Measurements from ENCODE around the gene TMEM129.
"Not testable (repeated sequence)": the region's sequence is repeated elsewhere in the genome, so short reads cannot be mapped to it uniquely, and the experiment has no call there.

TMEM129 gene

DNA sequence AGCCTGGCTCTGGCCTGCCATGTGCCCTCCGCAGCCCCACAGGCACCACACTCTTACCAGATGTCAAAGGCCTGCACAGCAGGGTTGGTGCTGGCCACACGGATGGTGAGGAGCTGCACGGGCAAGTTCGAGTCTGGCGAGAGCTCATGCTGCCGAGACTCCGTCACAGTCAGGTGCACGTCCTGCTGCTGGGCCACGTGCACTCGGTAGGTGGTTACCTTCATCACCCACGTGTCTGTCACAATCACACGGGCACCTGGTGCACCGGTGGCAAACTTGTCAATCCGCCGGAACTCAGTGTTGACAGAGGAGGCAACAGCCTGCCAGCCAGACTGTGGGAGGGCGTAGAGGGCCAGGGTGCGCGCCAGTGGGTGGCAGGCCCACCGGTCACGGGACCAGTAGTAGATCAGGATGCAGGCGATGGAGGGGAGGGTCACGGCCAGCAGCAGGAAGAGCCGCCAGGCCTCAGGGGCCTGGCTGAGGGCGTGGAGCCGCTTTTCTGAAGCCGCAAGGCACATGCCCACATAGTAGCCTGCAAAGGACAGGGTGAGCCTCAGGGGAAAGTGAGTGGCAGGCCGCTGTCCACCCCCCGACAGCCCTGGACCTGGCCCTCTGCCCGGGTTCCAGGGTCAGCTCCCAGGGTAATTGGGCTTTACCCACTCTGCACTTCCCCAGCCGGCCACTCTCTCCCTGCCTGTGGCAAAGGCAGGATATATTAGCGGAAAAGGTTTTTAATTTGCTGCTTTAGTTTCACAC lies 2.9 kb downstream of the TMEM129 start:
- no peak for DNase-seq

DNA sequence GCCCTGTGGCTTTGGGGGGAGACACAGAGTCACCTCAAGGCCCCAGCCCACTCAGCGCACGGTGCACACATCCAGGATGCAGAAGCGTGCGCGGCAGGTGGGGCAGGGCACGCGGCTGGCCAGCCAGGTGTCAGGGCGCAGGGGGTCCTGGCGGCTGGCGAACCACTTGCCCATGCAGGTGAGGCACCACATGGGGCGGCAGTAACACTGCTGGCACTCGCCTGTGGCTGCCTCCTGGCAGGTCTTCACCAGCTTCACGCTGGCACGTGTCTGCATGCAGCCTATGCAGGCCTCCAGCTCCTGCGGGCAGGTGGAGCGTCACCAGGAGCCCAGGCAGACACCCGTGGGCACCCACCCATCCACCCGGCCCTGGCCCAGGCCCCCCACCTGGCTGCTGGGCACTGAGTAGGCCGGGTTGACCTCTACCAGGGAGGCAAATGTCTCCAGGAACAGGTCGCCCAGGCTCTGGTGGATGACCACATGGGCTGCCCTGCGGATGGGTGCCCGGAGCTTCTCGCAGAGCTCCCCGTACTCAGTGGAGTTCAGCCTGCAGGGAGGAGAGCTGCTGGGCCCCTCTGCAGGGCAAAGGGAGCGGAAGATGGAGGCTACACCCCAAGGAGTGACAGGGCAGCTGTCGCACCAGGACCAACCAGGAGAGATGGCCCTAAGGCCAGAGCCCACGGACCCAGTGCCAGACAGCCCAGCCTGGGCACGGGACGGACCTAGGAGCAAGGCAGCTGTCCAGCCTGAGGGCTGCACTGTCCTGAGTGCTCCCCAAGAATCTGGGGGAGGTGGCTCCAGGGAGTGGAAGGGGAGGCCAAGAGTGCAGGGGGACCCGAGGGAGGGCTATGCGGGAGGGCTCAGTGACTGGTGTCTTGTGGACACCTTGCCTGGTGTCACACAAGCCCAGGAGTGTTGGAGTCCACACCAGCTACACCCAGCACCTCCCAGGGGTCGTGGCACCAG lies 3.7 kb downstream of the TMEM129 start:
- no peak for DNase-seq

DNA sequence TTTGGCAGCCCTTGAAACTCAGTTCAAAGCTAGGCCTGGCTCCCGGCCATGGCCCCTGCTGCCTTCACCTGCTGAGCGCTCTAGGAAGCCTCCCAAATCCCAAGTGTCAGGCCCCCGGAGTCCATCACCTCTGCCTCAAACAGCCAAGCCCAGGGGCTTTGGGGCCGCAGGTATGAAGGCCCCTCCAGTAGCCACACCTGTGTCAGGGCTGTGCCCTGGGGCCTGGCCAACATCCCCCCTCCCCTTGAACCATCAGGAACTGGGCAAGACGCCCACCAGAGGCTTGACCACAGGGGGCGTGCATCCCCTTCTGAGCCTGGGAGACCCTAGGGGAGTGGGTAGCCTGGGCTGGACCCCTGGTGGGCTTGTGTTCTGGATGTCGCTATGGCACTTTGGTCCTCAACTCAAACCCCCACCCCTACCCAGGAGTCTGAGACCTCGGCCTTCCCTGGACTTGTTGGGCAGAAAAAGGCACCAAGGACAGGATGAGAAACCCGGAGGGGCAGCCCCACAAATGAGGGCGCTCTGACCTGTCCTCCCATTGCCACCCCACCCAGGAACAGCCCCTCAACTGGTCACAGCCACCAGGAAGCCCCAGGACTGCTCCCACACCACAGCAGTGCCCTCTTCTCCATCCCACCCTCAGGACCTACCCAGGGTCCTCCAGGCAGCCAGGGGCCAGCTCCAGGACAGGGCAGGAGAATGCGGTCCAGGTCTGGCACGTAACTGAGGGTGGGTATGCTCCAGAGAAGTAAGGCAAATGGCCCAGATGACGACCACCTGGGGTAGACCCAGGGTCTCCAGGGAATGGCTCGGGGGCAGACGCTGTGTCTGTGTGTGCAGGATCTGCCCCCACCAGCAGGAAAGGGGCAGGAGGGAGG lies 4.8 kb downstream of the TMEM129 start:
- no peak for DNase-seq

DNA sequence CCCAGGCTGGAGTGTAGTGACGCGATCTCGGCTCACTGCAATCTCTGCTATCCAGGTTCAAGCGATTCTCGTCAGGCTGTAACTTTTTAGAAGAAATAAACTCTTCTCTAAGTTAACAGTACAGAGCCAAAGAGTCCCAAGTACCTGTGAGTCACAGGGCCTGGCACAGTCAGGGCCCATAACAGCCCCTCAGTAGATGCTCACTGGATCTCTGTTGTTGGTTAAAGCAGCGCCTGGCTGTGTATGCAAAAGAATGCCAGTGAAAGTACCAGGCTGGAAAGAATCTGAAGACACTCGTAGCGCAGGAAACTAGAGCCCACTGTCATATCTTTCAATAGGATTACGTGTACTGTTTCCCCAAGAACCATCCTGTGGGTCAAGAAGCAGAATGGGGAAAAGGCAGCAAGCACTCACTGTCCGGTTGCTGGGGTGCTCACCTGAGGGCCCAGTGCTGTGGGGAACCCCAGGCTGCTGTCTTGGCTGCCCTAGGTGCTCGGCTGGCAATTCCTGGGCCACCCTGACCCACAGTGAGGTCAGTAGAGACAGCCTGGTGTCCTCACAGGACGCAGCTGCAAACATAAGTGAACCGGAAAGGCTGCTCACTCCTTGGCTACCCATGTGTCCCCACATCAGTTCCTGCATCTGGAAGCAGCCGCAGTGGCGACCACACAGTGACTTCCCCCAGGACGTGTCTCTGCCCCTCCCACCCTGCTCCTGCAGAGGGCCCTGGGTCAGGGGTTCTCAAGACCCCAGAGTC lies 5.9 kb downstream of the TMEM129 start:
- no peak for DNase-seq

DNA sequence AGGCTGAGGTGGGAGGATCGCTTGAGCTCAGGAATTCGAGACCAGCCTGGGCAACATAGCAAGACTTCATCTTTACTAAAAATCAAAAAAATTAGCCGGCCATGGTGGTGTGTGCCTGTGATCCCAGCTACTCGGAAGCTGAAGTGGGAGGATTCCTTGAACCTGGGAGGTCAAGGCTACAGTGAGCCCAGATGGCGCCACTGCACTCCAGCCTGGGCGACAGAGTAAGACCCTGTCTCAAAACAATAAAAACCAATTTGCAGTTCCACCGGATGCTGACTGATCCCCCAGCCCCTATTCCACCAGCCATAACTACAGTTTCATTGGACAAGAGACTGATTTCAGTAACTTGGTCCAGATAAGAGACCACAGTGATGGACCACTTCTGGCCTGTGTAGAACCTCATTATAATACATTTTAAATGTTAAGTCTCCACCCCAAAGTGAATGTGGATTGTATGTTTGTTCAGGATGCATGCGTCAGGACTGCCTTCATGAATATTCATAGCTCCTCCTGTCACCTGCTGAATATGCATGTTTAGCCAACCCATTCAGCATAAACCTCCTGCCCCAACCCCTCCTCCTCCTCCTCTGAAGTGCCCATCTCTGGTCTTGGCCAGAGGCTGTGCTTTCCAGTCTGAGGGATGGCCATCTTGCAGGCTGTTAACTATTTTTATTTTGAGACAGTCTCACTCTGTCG lies 6.7 kb downstream of the TMEM129 start:
- DNase-seq, result no peak

DNA sequence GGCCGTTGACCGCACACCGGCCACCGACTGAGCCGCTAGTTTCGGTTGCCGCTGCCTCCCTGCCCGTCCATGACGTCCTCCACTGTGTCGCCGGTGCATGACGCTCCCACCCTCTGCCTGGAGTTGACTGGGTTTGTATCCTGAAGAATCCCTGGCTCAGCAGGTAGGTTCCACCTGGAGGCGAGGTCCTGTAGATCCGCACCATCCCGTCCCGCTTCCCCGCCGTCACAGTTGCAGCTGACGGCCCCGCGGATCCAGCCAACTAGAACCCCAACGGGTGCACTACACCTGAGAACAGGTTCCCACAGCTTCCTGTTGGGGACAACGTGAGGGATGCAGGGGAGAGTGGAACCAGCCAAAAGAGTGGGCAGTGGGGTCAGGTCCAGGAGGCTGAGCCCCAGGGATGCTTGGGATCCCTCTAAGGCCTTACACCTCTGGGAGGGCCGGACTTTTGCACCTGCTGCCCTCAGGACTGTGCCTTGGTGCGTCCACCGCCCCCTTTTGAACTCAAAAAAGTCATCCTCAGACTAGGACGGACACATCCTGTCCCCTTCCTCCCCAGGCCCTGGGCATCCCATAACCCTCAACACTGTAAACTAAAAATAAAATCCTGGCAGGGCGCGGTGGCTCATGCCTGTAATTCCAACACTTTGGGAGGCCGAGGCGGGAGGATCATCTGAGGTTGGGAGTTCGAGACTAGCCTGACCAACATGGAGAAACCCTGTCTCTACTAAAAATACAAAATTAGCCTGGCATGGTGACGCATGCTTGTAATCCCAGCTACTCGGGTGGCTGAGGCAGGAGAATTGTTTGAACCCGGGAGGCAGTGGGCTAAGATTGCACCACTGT lies 7.9 kb downstream of the TMEM129 start:
- no peak for DNase-seq

DNA sequence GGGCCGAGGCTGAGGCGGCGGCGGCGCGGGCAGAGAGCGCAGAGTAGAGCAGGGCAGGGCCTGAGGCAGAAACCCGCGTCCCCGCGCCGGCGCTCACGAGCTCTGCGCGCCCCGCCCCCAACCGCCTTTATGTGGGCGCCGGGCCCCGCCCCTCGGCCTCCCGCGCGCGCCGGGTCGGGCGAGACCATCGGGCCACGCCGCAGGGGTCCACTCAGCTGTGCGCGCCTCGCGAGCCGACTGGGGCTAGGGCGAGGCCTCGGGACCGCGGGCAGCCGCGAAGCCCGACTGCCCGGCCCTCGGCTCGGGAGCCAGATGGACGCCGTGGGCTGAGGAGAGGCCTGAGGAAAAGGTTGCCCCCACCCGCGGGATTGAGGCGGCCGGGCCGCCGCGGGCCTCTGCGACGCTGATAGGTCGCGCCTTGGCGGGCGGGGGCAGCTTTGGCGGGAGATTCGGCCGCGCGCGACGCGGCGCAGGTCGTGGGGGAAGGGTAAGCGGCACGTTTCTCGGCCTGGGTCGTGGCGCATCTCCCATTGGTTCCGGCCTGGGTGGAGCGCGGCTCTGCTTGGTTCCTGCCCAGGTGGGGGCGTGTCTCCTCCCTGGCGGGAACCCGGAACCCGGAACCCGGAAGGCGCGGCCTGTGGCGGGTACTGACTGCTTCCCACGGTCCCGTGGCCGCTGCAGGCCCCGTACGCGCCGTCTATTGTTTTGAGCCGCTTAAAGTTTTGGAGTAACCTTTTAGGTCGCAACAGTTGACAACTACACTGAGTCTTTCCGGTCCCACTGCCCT lies 8.7 kb downstream of the TMEM129 start, which contains the start of gene SLBP:
SLBP (minus strand) TSS at position 104 of the 787 bp plus-strand sequence. CDS start 131 bp downstream, outside the sequence.
- DNase-seq, result peak; percentile 83

DNA sequence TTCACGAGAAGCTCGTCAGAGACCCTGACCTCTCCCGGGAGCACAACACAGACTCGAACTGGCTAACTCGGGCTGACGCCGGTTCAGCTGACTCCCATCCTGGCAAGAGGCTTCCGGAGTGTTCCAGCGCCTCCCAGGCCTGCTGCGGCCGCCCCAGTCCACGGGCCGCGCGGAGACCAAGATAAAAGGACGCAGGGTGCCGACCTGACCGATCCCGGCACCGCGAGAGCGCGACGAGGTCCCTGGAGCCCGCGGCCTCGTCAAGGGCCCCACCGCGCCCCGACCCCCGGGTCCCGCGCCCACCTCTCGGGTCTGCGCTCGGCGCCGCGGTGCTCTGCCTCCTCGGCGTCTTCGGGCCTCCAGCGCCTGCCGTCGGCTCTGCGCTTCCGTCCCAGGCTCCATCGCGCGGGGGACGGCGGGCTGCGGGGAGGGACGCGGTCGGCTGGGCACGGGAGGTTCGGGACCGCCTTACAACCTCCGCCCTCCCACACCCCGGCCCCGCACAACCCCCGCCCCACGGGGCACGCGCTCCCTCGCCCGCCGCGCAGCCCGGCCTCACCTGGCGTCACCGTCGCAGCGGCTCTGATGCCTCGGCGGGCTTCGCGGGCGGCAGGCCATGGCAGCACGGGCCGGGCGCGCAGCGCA lies 9.4 kb downstream of the TMEM129 start:
- no peak for DNase-seq

DNA sequence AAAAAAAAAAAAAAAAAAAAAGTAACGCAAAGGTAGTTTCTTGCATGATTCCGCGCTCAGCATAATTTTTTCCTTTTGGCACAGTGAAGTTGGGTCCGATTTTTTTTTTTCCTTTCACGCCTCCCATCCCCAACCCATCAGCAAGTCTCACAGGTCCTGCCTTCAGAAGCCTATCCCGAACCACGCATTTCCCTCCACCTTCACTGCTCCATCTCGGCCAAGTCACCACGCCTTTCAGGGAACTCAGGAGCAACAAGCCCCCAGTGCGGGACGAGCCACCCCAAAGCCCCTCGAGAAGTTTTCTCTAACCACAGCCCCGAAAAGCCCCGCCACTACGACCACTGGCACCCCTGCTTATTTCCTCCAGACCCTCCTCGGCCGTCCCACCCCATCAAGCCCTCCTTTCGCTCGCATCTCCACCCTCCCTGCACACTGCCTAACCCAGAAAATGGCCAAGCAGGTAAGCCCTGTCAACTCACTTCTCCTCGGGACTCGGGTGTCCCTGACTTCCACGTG lies 10.0 kb downstream of the TMEM129 start:
- DNase-seq, result no peak

DNA sequence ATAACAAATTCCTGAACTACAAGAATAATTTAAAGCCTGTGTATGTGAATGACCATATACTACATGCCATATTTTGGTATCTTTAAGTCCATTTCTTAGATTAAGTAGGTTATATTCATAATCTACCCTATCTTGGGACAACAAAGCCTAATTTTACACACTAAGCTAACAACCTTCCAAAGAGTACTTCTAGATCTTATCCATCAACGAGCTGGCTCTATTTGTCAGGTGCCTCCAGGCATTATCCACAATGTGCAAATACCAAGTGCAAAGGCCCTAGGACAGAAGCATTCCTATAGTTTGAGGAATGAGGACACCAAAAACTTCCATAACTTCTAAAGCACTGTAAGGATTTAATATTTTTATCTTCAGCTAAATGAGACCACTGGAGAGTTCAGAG lies 12.5 kb downstream of the TMEM129 start:
- DNase-seq, result no peak

DNA sequence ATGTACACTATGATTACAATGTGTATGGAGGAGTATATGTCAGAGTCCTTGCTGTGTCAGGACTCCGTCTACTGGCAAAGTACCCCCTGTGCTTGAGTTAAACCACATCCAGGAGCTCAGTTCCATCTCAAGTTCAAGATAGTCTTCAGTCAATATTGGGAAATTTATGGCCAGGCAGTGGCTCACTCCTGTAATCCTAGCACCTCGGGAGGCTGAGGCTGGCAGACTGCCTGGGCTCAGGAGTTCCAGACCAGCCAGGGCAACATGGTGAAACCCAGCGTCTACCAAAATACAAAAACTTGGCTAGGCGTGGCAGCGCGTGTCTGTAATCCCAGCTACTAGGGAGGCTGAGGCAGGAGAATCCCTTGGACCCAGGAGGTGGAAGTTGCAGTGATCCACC lies 14.8 kb downstream of the TMEM129 start:
- no peak for DNase-seq

DNA sequence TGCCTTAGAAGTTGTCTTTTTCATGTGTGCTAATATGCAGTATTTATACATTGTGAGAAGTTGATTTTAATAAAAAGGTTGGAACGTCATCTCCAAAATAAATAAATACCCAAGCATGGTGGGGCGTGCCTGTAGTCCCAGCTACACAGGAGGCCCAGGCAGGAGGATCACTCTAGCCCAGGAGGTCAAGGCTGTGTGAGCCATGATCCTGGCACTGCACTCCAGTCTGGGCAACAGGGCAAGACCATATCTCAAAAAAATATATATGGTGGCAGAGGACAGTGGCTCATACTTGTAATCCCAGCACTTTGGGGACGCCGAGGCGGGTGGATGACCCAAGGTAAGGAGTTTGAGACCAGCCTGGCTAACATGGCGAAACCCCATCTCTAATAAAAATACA lies 15.4 kb downstream of the TMEM129 start:
- DNase-seq, result no peak

DNA sequence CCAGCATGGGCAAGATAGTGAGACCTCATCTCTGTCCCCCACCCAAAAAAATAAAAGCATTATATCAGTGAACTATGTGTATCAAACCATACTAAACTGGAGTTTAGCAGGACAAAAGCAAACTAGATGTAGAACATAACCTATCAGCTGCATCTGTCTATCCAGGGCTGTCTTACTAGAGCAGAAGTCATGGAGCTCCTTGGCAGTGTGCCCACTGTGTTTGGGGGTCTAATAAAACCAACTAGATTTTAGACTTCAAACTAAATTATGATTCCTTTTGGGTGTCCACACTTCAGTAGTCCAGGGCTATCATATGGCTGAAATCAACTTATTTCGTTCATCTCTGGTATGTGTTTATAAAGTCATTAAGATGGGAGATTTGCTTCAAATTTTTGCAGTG lies 17.3 kb downstream of the TMEM129 start:
- DNase-seq, result no peak

DNA sequence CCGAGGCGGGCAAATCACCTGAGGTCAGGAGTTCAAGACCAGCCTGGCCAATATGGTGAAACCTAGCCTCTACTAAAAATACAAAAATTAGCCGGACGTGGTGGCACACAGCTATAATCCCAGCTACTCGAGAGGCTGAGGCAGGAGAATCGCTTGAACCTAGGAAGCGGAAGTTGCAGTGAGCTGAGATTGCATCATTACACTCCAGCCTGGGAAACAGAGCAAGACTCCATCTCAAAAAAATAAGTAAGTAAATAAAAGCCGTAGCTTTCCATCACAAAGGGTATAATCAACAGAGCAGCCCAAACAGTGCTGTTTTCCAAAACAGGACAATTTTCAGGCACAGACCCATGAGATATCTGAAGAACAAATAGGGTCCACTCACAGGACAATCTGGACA lies 19.5 kb downstream of the TMEM129 start:
- DNase-seq, result not testable (repeated sequence)

DNA sequence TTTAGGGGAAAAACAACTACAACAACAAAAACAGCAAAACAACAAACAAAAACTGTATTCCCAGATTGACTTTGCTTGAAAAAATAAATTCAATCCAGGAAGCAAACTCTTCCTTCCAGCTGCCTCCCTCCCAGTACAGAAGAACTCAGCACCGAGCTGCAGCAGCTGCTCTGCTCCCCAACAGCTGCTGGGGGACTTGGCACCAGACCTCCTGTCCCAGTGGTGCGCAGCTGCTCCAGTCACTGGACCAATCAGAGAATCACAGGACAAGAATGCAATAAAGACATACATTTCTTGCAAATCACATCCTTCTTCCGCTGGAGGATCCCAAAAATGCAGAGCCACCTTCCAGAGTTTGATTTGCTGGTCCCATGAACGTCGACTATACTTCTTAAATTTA lies 25.2 kb downstream of the TMEM129 start:
- no peak for DNase-seq

DNA sequence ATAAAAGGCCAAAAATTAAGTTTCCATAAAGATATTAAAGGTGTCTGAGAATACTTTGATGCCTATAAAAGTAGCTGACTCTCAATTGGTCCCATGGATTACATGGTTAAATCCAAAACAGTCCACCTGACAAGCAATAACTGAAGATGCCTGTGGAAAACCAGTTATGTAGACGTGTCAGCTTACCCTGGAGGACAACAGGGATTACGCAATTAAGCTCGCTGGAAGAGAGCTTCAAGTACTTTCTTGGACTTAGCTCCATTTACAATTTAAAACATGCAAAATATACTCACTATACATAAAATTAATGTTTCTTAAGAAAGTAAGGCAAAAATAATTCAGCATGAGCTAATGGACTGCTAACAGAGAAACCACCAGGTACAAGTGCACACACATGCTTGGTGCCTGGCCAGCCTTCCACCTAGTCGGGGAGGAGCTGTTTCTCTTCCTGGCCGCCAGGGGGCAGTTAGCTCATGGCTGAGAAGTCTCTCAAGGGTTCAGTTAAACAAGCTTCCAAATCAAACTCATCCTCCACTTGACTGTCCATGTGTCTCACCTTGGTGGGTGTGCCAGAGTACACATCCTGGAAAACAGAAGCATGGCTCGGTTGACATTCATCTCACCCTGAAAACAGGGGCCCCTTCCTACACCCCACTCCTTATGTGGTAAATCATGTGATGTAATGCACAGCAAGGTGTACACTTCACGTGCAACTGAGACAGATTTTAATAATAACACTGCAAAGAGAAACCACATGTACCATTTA lies 27.8 kb downstream of the TMEM129 start:
- peak; percentile 53 for DNase-seq

DNA sequence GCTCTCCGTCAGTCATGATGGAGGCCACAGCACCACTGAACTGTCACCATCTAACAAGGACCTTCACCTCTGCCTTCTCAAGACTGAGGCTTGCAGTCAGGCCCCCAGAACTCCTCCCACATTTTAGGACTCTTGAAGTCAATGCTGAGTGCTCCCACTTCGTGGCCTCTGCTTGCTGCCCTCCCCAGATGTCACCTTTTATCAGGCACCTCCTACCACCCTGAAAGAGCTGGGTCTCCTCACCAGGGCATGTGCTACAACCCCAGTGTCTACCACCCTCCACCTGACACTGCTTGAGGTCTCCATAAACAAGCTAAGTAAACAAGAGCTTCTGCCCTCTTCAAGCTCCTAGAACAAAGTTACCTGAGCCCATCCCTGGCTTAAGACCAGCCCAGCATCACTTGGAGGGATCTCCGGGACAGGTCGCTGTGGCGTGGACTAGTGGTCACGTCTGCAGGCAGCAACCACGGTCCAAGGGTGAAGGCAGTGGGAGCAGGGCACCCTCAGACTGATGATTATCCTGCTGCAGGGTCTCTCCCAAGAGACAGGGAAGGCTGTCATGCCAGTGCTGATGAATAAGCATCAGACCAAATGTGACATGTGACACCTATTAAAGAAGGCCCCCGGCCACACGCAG lies 29.3 kb downstream of the TMEM129 start:
- no peak for DNase-seq

DNA sequence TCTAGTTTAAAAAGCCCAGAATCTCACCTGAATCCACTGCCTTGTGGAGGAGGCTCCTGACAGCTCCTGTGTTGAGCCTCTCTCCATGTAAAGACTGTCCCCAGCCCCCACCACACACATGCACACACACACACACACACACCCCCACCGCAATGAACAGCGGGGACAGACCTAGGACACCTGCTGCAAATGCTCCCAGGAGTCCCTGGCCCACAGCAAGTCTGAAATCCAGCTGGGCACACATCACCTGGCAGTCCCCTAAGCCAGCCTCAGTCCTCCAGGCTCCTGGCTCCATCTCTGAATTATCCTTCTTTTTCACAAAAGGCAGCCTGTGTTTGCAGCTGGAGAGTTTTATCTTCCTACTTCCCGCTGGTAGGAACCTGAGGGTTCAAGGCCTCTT lies 30.4 kb downstream of the TMEM129 start:
- DNase-seq, result no peak
